ENCODE measurements around the gene PLXNA4. TPM values are rescaled to one million over a fixed set of nuclear protein-coding genes. Genes with fewer than 3 reads are reported as not detected.

Gene PLXNA4
- total RNA-seq, 1 donor from 2014 or later = 16.2 TPM

DNA sequence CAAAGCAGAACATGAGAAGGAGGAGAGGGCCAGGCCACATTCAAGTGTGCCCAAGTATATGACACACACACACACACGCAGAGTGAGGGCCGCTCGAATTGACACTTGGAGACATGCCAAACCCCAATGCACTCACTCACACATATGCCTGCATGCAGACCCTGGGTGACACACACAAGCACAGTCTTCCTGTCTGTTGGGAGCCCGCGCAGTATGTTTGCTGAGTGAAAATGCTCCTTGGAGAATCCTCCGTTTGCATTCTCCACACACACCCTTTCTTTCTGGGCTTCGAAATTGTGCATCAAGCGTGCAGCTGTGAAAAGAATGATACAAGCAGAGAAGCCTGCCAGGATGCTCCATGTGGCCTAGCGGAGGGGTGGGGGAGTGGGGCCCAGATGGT lies 120.9 kb downstream of the PLXNA4 start:
- DNase-seq = peak; percentile 36
- Mint-ChIP-seq H3K27ac (ENCODE audit: unreplicated experiment) (peak overlapping the region; percentile 62), H3K4me1 (ENCODE audit: low read depth, unreplicated experiment) (peaks cover 14% of the 10 kb centered on the region), H3K9me3 (ENCODE audit: unreplicated experiment) (peaks cover 7% of the 10 kb centered on the region), H3K4me3 (ENCODE audit: unreplicated experiment) (no peak overlapping the region), H3K36me3 (ENCODE audit: unreplicated experiment) (peaks cover 4% of the 10 kb centered on the region), H3K27me3 (ENCODE audit: unreplicated experiment) (peaks cover 7% of the 10 kb centered on the region)
- TF ChIP-seq, protein P1, sequence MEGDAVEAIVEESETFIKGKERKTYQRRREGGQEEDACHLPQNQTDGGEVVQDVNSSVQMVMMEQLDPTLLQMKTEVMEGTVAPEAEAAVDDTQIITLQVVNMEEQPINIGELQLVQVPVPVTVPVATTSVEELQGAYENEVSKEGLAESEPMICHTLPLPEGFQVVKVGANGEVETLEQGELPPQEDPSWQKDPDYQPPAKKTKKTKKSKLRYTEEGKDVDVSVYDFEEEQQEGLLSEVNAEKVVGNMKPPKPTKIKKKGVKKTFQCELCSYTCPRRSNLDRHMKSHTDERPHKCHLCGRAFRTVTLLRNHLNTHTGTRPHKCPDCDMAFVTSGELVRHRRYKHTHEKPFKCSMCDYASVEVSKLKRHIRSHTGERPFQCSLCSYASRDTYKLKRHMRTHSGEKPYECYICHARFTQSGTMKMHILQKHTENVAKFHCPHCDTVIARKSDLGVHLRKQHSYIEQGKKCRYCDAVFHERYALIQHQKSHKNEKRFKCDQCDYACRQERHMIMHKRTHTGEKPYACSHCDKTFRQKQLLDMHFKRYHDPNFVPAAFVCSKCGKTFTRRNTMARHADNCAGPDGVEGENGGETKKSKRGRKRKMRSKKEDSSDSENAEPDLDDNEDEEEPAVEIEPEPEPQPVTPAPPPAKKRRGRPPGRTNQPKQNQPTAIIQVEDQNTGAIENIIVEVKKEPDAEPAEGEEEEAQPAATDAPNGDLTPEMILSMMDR (IDR thresholded peaks at IDR 0.05; ENCODE audit: partially characterized antibody, unreplicated experiment) = no peak

DNA sequence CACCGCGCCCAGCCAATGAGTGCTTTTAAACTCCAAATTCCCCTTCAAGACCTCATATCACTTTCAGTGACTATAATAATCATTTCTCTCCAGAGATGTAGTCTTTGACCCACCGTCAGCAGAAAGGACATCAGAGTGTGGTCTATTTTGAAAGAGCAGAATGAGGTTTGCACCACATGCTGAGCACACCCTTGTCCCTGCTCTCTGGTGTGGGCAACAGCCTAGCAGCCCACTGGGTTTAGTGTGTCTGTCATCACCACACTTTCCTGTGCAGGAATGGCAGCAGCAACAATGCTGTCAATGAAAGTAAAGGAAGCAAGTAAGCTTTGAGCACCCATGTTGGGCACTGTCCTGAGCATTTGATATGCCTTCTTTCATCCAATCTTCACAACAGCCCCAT lies 122.4 kb downstream of the PLXNA4 start:
- Mint-ChIP-seq H3K4me1 (ENCODE audit: low read depth, unreplicated experiment) (peaks cover 15% of the 10 kb centered on the region), H3K27ac (ENCODE audit: unreplicated experiment) (no peak overlapping the region), H3K4me3 (ENCODE audit: unreplicated experiment) (no peak overlapping the region), H3K36me3 (ENCODE audit: unreplicated experiment) (peaks cover 8% of the 10 kb centered on the region), H3K9me3 (ENCODE audit: unreplicated experiment) (peaks cover 11% of the 10 kb centered on the region), H3K27me3 (ENCODE audit: unreplicated experiment) (peaks cover 12% of the 10 kb centered on the region)
- DNase-seq = no peak
- TF ChIP-seq, protein P1 (IDR thresholded peaks at IDR 0.05; ENCODE audit: partially characterized antibody, unreplicated experiment) = no peak

DNA sequence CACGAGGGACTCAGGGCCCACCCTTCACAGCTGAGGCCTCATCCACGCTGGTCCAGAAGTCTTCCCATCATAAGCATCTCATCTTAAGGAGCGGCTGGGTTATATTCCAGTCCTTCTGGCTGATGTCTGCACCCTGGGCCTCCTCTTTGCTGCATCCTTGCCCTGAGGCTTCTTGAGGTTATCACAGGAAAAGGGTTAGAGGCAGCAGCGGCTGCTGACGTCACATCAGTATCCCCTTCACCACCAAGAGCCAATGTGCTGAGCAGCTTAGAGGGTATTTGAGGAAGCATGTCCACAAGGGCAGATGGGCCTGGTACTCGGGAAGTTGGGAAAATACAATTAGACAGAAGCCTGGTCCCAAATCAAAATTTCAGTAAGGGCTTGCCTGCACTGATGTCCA lies 125.1 kb downstream of the PLXNA4 start:
- no peak for DNase-seq
- peaks cover 7% of the 10 kb centered on the region for H3K27me3 Mint-ChIP-seq (ENCODE audit: unreplicated experiment)
- peaks cover 8% of the 10 kb centered on the region for H3K36me3 Mint-ChIP-seq (ENCODE audit: unreplicated experiment)
- H3K9me3 Mint-ChIP-seq (ENCODE audit: unreplicated experiment) = peaks cover 12% of the 10 kb centered on the region
- peaks cover 19% of the 10 kb centered on the region for H3K4me1 Mint-ChIP-seq (ENCODE audit: low read depth, unreplicated experiment)
- TF ChIP-seq, protein P1 (IDR thresholded peaks at IDR 0.05; ENCODE audit: partially characterized antibody, unreplicated experiment) = no peak
- no peak overlapping the region for H3K4me3 Mint-ChIP-seq (ENCODE audit: unreplicated experiment)
- no peak overlapping the region for H3K27ac Mint-ChIP-seq (ENCODE audit: unreplicated experiment)

DNA sequence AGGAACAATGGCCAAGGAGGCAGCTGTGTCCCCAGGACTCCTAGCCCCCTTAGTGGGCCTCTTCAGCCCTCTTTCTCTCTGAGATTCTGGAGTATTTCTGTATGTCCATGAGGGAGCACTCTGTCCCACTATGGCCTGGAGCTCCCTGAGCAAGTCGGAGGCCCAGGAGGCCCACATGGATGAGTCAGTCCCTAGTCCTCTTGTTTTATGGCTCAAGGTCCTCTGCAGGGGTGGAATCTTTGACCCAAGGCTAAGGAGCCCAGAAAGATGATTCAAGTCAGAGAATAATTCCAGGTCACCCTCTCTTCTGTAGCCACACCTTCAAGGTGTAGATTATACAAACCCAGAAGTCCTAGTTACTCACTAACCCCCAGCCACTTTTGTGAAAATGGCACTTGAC lies 125.6 kb downstream of the PLXNA4 start:
- no peak overlapping the region for H3K27ac Mint-ChIP-seq (ENCODE audit: unreplicated experiment)
- H3K4me1 Mint-ChIP-seq (ENCODE audit: low read depth, unreplicated experiment) = peaks cover 17% of the 10 kb centered on the region
- H3K27me3 Mint-ChIP-seq (ENCODE audit: unreplicated experiment) = peaks cover 7% of the 10 kb centered on the region
- peaks cover 8% of the 10 kb centered on the region for H3K36me3 Mint-ChIP-seq (ENCODE audit: unreplicated experiment)
- no peak for DNase-seq
- H3K4me3 Mint-ChIP-seq (ENCODE audit: unreplicated experiment) = no peak overlapping the region
- TF ChIP-seq, protein P1 (IDR thresholded peaks at IDR 0.05; ENCODE audit: partially characterized antibody, unreplicated experiment) = no peak
- peaks cover 13% of the 10 kb centered on the region for H3K9me3 Mint-ChIP-seq (ENCODE audit: unreplicated experiment)

DNA sequence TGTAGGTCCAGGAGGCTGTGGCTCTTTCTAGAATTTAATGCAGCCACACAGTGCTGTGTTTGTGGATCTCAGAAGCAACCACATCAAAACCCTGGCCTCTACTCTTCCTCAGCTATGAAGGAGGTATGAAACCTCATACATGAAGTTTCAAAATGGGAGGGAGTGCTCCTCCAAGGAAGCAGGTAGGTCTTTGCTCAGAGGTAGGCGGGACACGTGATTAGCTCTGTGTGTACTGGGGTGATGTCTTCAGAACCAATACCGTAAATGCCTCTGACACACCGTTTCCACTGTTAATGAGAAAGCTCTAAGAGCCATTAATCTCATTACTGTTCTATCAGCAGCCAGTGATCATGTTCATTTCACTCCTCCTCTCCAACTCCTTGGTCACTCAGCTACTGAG lies 126.1 kb downstream of the PLXNA4 start:
- no peak for DNase-seq
- Mint-ChIP-seq H3K36me3 (ENCODE audit: unreplicated experiment) (peaks cover 11% of the 10 kb centered on the region), H3K4me1 (ENCODE audit: low read depth, unreplicated experiment) (peaks cover 13% of the 10 kb centered on the region)

More for the DNA sequence above, 126.1 kb downstream of the PLXNA4 start:
- TF ChIP-seq, protein P1 (IDR thresholded peaks at IDR 0.05; ENCODE audit: partially characterized antibody, unreplicated experiment) = no peak
- H3K27ac Mint-ChIP-seq (ENCODE audit: unreplicated experiment) = no peak overlapping the region
- H3K9me3 Mint-ChIP-seq (ENCODE audit: unreplicated experiment) = peaks cover 13% of the 10 kb centered on the region
- no peak overlapping the region for H3K4me3 Mint-ChIP-seq (ENCODE audit: unreplicated experiment)
- peaks cover 9% of the 10 kb centered on the region for H3K27me3 Mint-ChIP-seq (ENCODE audit: unreplicated experiment)
